SK-N-SH (cell line): ENCODE results near the gene SLC17A9. TPM values are rescaled to one million over a fixed set of nuclear protein-coding genes. Genes with fewer than 3 reads are reported as not detected.

Experiments
- CTCF ChIA-PET: fragments of 300-600, 350-600 bp; formaldehyde crosslinking; extraction: SDS; loops from one replicate; lab custom pipeline; 2021; lab: Yijun Ruan, JAX
- POLR2A ChIA-PET: fragments of 350-600 bp; sonication (Branson Sonifier 250); formaldehyde crosslinking; extraction: SDS; loops from one replicate; lab custom pipeline; 2020; ENCODE audit warnings: antibody characterized with exemption, inconsistent platforms; lab: Yijun Ruan, JAX
- DNase-seq: peaks from one replicate; pipeline ENCODE4 v3.0.0; 2012
- H2AFZ ChIP-seq: fragments of 200-600 bp; sonication (generic); 2 replicates; pipeline ENCODE4 v1.8.1; 2016; ENCODE audit warnings: antibody characterized with exemption, mild to moderate bottlenecking, low read depth
- H3F3A ChIP-seq: fragments of 200-600 bp; sonication (generic); replicated peaks from 2 replicates; pipeline ENCODE3; 2016; ENCODE audit warnings: antibody characterized with exemption, mild to moderate bottlenecking; ENCODE audit not compliant: insufficient read depth
- H3K27ac ChIP-seq, 2 experiments: fragments of 200-500 bp in 1 of 2; fragments of 200-600 bp in 1 of 2; sonication (Bioruptor generic) in 1 of 2; sonication (generic), shearing (Covaris generic) in 1 of 2; 2 replicates each; pipeline versions ENCODE4 v1.5.1 to v1.6.1; 2014 to 2016; ENCODE audit warnings: low read depth in 2 of 2, inconsistent platforms in 1 of 2, low read length in 1 of 2, mild to moderate bottlenecking in 1 of 2, mixed read lengths in 1 of 2
- H3K27me3 ChIP-seq: fragments of 200-600 bp; sonication (generic), shearing (Covaris generic); 2 replicates; pipeline ENCODE4 v1.6.1; 2016; ENCODE audit warnings: mixed run types; ENCODE audit not compliant: insufficient read depth
- H3K36me3 ChIP-seq, 2 experiments: fragments of 200-500 bp in 1 of 2; fragments of 200-600 bp in 1 of 2; sonication (Bioruptor generic) in 1 of 2; sonication (generic) in 1 of 2; replicated peaks in 1 of 2; 2 replicates each; pipeline versions ENCODE3 to v1.5.1; 2014 to 2016; ENCODE audit warnings: low read length in 1 of 2, mild to moderate bottlenecking in 1 of 2; ENCODE audit not compliant: insufficient read depth in 2 of 2, control insufficient read depth in 1 of 2
- H3K4me1 ChIP-seq, 2 experiments: fragments of 200-500 bp in 1 of 2; fragments of 200-600 bp in 1 of 2; sonication (Bioruptor generic) in 1 of 2; sonication (generic), shearing (Covaris generic) in 1 of 2; 2 replicates each; pipeline versions ENCODE4 v1.5.1 to v1.6.1; 2014 to 2016; ENCODE audit warnings: low read depth in 1 of 2, low read length in 1 of 2, mixed run types in 1 of 2; ENCODE audit not compliant: insufficient read depth in 2 of 2, control insufficient read depth in 1 of 2
- H3K4me2 ChIP-seq: fragments of 200-600 bp; sonication (generic), shearing (Covaris generic); 2 replicates; pipeline ENCODE4 v1.6.1; 2017; ENCODE audit warnings: mixed run types
- H3K4me3 ChIP-seq, 2 experiments: fragments of 200-500 bp in 1 of 2; fragments of 200-600 bp in 1 of 2; sonication (Bioruptor generic) in 1 of 2; sonication (generic), shearing (Covaris generic) in 1 of 2; 2 replicates each; pipeline versions ENCODE4 v1.5.1 to v1.8.1; 2014 to 2016; ENCODE audit warnings: low read depth in 2 of 2, inconsistent platforms in 1 of 2, low read length in 1 of 2, mild to moderate bottlenecking in 1 of 2, mixed read lengths in 1 of 2, moderate library complexity in 1 of 2
- H3K79me2 ChIP-seq: fragments of 200-600 bp; sonication (generic); 2 replicates; pipeline ENCODE4 v1.8.1; 2017; ENCODE audit warnings: mild to moderate bottlenecking; ENCODE audit not compliant: insufficient read depth
- H3K9ac ChIP-seq: fragments of 200-600 bp; sonication (generic); 2 replicates; pipeline ENCODE4 v1.6.1; 2017; ENCODE audit warnings: mixed run types
- H3K9me2 ChIP-seq: fragments of 200-600 bp; sonication (generic); 2 replicates; pipeline ENCODE4 v1.6.1; 2017; ENCODE audit warnings: mixed run types
- H3K9me3 ChIP-seq: fragments of 200-600 bp; sonication (generic); 2 replicates; pipeline ENCODE4 v1.6.1; 2017; ENCODE audit warnings: mixed run types, mild to moderate bottlenecking, moderate library complexity
- H4K20me1 ChIP-seq: fragments of 200-600 bp; sonication (generic); 2 replicates; pipeline ENCODE4 v1.6.1; 2017; ENCODE audit warnings: mild to moderate bottlenecking, mixed run types; ENCODE audit not compliant: insufficient read depth
- CTCF ChIP-seq: fragments of 200-600 bp; sonication (generic); IDR thresholded peaks from 2 replicates; pipeline ENCODE4 v1.6.1; 2017; ENCODE audit warnings: antibody characterized with exemption, mild to moderate bottlenecking, moderate library complexity
- FOSL2 ChIP-seq: IDR thresholded peaks from 2 replicates; pipeline ENCODE4 v1.4.0; 2012; ENCODE audit warnings: low read depth, mild to moderate bottlenecking, moderate library complexity, borderline replicate concordance
- FOXJ3 ChIP-seq: sonication (generic); formaldehyde crosslinking; IDR thresholded peaks from 2 replicates; pipeline ENCODE4 v1.5.1; 2020; ENCODE audit warnings: mild to moderate bottlenecking, missing genetic modification reagents
- FOXM1 ChIP-seq: IDR thresholded peaks from 2 replicates; pipeline ENCODE4 v1.4.0; 2012; ENCODE audit warnings: low read depth, mild to moderate bottlenecking
- GABPA ChIP-seq: IDR thresholded peaks from 2 replicates; pipeline ENCODE4 v1.4.0; 2012; ENCODE audit warnings: low read depth, mild to moderate bottlenecking
- GATA2 ChIP-seq: sonication (generic); formaldehyde crosslinking; IDR thresholded peaks from 2 replicates; pipeline ENCODE4 v1.5.0; 2020; ENCODE audit warnings: mild to moderate bottlenecking, missing genetic modification reagents
- JUND ChIP-seq: IDR thresholded peaks from 2 replicates; pipeline ENCODE4 v1.4.0; 2012
- MXI1 ChIP-seq: IDR thresholded peaks from 2 replicates; pipeline ENCODE4 v1.6.1; 2012; ENCODE audit warnings: mild to moderate bottlenecking, low read depth, low read length, improper control_type of control experiment
- NFIC ChIP-seq: IDR thresholded peaks from 2 replicates; pipeline ENCODE4 v1.4.0; 2012; ENCODE audit warnings: borderline replicate concordance
- NRF1 ChIP-seq: IDR thresholded peaks from 2 replicates; pipeline ENCODE4 v1.6.1; 2012; ENCODE audit warnings: low read depth, mild to moderate bottlenecking, low read length
- RAD21 ChIP-seq: IDR thresholded peaks from 2 replicates; pipeline ENCODE4 v1.6.1; 2012; ENCODE audit warnings: mild to moderate bottlenecking, low read length
- RCOR1 ChIP-seq: fragments of 150-350 bp; IDR thresholded peaks from 2 replicates; pipeline ENCODE4 v1.6.1; 2017; ENCODE audit warnings: antibody characterized with exemption, low read length
- SIN3A ChIP-seq: IDR thresholded peaks from 2 replicates; pipeline ENCODE4 v1.6.1; 2012; ENCODE audit warnings: low read depth, mild to moderate bottlenecking, low read length, moderate library complexity, borderline replicate concordance
- SMC3 ChIP-seq: IDR thresholded peaks from 2 replicates; pipeline ENCODE4 v1.6.1; 2012; ENCODE audit warnings: low read depth, low read length, improper control_type of control experiment
- USF2 ChIP-seq: fragments of 150-350 bp; IDR thresholded peaks from 2 replicates; pipeline ENCODE4 v1.6.1; 2017; ENCODE audit warnings: antibody characterized with exemption, low read length, low read depth, borderline replicate concordance
- YY1 ChIP-seq: IDR thresholded peaks from 2 replicates; pipeline ENCODE4 v1.4.0; 2012; ENCODE audit warnings: low read depth, mild to moderate bottlenecking
- WGBS: methylation state at CpG from one replicate; pipeline ENCODE4 v1.1.6; 2017; ENCODE audit warnings: low lambda C conversion rate; 5-methylcytosine and 5-hydroxymethylcytosine counted together
- polyA plus RNA-seq, 3 experiments: library from polyadenylated mRNA; depleted of rRNA; stranded (reverse); fragments of >200 nt; gene quantifications; 2 replicates each; pipeline ENCODE4 v1.2.3, GENCODE V29; 2012
- TF ChIP-seq, protein P1 (sequence below): IDR thresholded peaks from 2 replicates; pipeline ENCODE4 v1.4.0; 2012; ENCODE audit warnings: low read depth, borderline replicate concordance

SLC17A9 gene
- polyA plus RNA-seq, 1 of the 3 experiments (the other 2 are of a cell fraction): not detected

DNA sequence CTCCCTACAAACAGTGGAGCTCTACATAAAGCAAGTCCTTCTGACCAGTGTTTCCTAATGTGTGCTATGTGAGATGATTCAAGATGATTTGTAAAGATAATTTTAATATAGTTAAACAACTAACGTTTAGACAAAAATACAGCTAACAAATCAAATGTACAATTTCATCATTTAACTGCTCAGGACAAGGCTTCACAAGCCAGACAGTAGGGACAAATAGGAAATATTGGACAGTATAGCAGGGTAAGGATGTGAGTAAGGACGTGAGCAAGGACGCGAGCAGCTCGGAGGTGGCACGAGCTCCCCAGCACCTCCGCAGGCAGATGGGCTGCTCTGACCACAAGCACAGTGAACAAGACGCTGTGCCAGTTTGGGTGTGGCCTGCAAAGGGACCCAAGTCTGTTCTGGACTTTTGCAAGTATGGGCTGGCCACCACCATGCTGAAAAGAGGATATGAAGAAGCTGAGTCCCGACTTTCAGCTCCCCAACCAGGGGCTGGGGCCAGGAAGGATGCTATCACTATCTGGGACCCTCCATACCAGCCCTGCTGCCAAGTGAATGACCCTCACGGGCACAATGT, 40.7 kb upstream of the SLC17A9 start:
- H3K9me3 ChIP-seq: no peaks in the 10 kb centered on the region
- 85% methylated on average over 8 of the region's 10 CpGs for WGBS
- no peak overlapping the region for H3K4me2 ChIP-seq
- no peak for DNase-seq
- no peak overlapping the region for H3K9ac ChIP-seq
- TF ChIP-seq JUND (no peak), USF2 (no peak), CTCF (no peak), YY1 (no peak), SIN3A (no peak), FOSL2 (no peak), FOXJ3 (CRISPR knock-in tag) (no peak), RCOR1 (no peak), NFIC (no peak), FOXM1 (no peak), RAD21 (no peak), SMC3 (no peak), GATA2 (CRISPR knock-in tag) (no peak), GABPA (no peak), NRF1 (no peak), MXI1 (no peak)
- TF ChIP-seq, protein P1, sequence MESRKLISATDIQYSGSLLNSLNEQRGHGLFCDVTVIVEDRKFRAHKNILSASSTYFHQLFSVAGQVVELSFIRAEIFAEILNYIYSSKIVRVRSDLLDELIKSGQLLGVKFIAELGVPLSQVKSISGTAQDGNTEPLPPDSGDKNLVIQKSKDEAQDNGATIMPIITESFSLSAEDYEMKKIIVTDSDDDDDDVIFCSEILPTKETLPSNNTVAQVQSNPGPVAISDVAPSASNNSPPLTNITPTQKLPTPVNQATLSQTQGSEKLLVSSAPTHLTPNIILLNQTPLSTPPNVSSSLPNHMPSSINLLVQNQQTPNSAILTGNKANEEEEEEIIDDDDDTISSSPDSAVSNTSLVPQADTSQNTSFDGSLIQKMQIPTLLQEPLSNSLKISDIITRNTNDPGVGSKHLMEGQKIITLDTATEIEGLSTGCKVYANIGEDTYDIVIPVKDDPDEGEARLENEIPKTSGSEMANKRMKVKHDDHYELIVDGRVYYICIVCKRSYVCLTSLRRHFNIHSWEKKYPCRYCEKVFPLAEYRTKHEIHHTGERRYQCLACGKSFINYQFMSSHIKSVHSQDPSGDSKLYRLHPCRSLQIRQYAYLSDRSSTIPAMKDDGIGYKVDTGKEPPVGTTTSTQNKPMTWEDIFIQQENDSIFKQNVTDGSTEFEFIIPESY: no peak
- TF ChIP-seq, all 33 proteins: peak for 0
- Histone ChIP-seq H3K27me3 (no peaks in the 10 kb centered on the region), H3K9me2 (no peaks in the 10 kb centered on the region), H3K4me3 (no peak overlapping the region), H3K4me1 (peaks cover 5 to 11% of the 10 kb centered on the region in 2 experiments; a peak in 2 of 4 replicates), H4K20me1 (peaks cover 95% of the 10 kb centered on the region), H3K79me2 (peaks cover 100% of the 10 kb centered on the region), H2AFZ (no peak overlapping the region), H3K27ac (no peak overlapping the region), H3K36me3 (peaks cover 49 to 68% of the 10 kb centered on the region in 2 experiments), H3F3A (peaks cover 12% of the 10 kb centered on the region)
- CTCF ChIA-PET: interaction anchor here (0.6 to 17.1 kb wide), 7 partner anchors 9 to 97 kb away, joined by 3 to 181 read pairs (median 4); partner anchors contain the start of gene DIDO1
- POLR2A ChIA-PET: no interaction called here
